GM12865 (cell line): ENCODE results near the gene CHD6.

ENCODE experiments used
- DNase-seq: peaks from one replicate; pipeline ENCODE4 v3.0.0; 2010; ENCODE audit warnings: low read depth
- H3K4me3 ChIP-seq: 2 replicates; pipeline ENCODE4 v1.5.1; 2011; ENCODE audit warnings: mild to moderate bottlenecking, low read depth, low read length, control low read depth
- CTCF ChIP-seq: IDR thresholded peaks from 2 replicates; pipeline ENCODE4 v1.5.1; 2011; ENCODE audit warnings: low read length, control low read depth, low read depth, inconsistent platforms; ENCODE audit not compliant: insufficient read depth; ENCODE audit errors: missing control alignments

CHD6 gene

GRCh38 chr20:41650231-41650948 lies 32.2 kb upstream of the CHD6 start:
- no peak for TF ChIP-seq CTCF
- no peak overlapping the region for H3K4me3 ChIP-seq
- no peak for DNase-seq

DNA sequence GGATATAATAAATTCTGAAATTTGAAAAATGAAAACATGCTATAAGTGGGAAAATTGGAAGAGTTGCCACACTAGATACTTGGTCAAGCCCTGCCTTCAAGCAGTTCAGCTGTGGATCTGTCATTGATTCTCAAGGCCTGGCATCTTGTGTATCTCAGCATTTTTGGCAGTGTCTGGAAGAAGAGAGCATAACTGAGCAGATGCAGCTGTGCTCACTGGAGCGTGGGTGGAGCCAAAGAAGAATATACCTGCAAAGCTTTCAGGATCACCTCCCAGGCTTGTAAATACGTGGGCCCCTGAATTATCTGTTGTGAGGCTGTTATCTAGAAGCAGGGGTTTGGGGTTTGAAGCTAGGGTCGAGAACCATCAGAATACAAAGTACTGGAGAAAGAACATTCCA lies 31.3 kb upstream of the CHD6 start:
- no peak for TF ChIP-seq CTCF
- DNase-seq = peak; percentile 12
- no peak overlapping the region for H3K4me3 ChIP-seq

DNA sequence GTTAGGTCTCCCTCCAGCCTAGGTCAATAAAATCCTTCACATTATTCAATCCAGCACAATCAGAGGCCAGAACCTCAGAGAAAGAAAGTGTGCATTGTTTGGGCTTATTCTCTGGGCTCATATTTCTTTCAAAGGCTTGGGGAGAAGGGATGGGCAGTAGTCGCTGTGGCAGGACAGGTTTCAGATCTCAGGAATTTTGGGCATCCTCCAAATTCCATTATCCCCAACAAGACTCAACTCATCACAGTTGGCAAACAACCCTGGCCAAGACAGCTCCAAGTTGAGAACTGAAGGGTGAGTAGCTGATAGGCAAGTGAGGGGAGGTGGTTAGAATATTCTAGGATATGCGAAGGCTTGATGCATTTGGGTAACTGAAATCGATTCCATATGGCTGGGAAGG lies 27.2 kb upstream of the CHD6 start:
- TF ChIP-seq CTCF = no peak
- H3K4me3 ChIP-seq = no peak overlapping the region
- DNase-seq = no peak

DNA sequence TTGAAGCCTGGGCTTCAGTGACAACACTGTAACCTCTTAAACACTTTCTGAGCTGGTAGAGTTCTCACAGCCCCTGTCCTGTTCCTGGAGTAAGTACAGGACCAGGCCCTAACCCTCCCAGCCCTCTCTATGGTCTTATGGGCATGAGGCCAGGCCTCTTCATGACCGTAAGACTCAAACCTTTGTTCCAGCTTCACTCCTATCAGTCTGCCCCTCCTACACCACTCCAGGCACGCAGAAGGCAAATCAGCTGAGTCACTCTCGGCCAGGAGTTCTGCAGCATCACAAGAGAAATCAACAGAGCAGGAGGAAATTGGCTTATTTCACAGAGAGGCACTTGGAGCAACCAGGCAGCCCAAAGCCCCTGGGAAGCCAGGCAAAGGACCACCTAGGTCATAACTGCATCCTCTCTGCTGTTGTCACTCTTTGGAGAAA lies 25.3 kb upstream of the CHD6 start:
- no peak overlapping the region for H3K4me3 ChIP-seq
- no peak for DNase-seq
- no peak for TF ChIP-seq CTCF

DNA sequence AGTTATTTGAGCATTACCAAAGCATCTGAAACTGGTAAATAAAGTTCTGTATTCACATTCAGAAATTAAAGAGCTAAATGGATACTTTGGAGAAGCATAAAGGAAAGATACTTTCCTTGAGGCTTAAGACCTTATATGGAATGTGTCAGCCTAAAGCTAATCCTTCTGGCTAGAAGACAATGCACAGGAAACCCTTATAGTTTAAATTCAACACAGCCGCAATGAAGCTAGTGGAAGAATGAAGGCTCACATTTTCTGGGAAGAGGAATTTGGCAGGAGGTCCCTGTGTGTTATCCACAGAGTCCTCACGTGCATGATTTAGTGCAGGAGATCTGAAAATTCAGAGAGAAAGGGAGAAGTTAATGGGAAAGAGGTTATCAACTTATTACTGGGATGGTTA lies 21.5 kb upstream of the CHD6 start:
- TF ChIP-seq CTCF = no peak
- no peak for DNase-seq
- H3K4me3 ChIP-seq = no peak overlapping the region

DNA sequence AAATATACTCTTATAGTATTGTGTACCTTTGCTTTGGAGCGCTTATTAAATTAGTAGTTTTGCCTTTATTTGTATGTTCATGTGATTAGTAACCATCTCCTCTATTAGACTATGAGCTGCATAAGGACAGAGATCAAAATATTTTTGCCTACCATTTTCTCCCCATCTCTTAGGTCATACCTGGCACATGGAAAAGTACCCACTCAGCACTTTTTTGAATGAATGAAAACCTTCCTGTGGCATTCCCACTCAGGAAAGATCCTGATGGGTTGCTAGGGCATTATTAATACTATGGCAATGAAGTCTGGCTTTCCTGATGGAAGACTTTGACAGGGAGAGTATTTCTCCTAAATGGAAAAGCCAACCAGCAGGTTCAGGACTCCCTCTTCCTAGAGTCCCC lies 20.3 kb upstream of the CHD6 start:
- no peak for TF ChIP-seq CTCF
- H3K4me3 ChIP-seq = no peak overlapping the region
- no peak for DNase-seq

- H3K4me3 ChIP-seq = no peak overlapping the region
- no peak for DNase-seq
- no peak for TF ChIP-seq CTCF
Measured at GRCh38 chr20:41635158-41635557, 17.0 kb upstream of the CHD6 start.
